NCI-H1417 (cell line): ENCODE data around the gene CCDC200.
"Not testable (repeated sequence)": the region's sequence is repeated elsewhere in the genome, so short reads cannot be mapped to it uniquely, and the experiment has no call there.

ENCODE experiments used
- DNase-seq, 3 experiments: peaks; one replicate each; lab custom pipeline; 2025; lab: John Stamatoyannopoulos, UW

CCDC200 gene

GRCh38 chr17:43228020-43228782, at the start of gene CCDC200:
Gene CCDC200, minus strand, starts transcription at chr17:43228623. Its CDS starts 69 bp downstream, at chr17:43228554.
- DNase-seq: not testable (repeated sequence)

GRCh38 chr17:43272914-43273313, 44.5 kb upstream of the CCDC200 start:
- not testable (repeated sequence) for DNase-seq

- not testable (repeated sequence) for DNase-seq
These were observed 44.1 kb upstream of the CCDC200 start for GRCh38 chr17:43272483-43272882.

- DNase-seq: not testable (repeated sequence)
These were observed 42.4 kb upstream of the CCDC200 start for GRCh38 chr17:43270552-43271504.

GRCh38 chr17:43246456-43246855, 18.0 kb upstream of the CCDC200 start:
- DNase-seq: not testable (repeated sequence)

- DNase-seq: not testable (repeated sequence)
These were observed 12.4 kb upstream of the CCDC200 start for GRCh38 chr17:43240596-43241352.

- not testable (repeated sequence) for DNase-seq
These were observed 11.2 kb upstream of the CCDC200 start for GRCh38 chr17:43239597-43239996.

GRCh38 chr17:43233877-43234276, 5.5 kb upstream of the CCDC200 start, which contains the start of gene RNU2-1:
Gene RNU2-1, minus strand, starts transcription at chr17:43233977.
- DNase-seq: not testable (repeated sequence)

- DNase-seq: not testable (repeated sequence)
These were observed 4.8 kb upstream of the CCDC200 start for GRCh38 chr17:43233263-43233662.

- not testable (repeated sequence) for DNase-seq
These were observed 3.7 kb upstream of the CCDC200 start for GRCh38 chr17:43232021-43232699.

- not testable (repeated sequence) for DNase-seq
These were observed 3.0 kb upstream of the CCDC200 start for GRCh38 chr17:43231205-43232020.

GRCh38 chr17:43226393-43226792, 2.0 kb downstream of the CCDC200 start:
- no peak for DNase-seq

GRCh38 chr17:43224146-43224705, 4.2 kb downstream of the CCDC200 start:
- DNase-seq: no peak

- no peak for DNase-seq
These were observed 7.8 kb downstream of the CCDC200 start for GRCh38 chr17:43220511-43221125.

GRCh38 chr17:43219746-43220380, 8.6 kb downstream of the CCDC200 start:
- no peak for DNase-seq

GRCh38 chr17:43219001-43219400, 9.4 kb downstream of the CCDC200 start:
- no peak for DNase-seq

GRCh38 chr17:43217614-43218087, 10.8 kb downstream of the CCDC200 start:
- DNase-seq: no peak

GRCh38 chr17:43216762-43217613, 11.4 kb downstream of the CCDC200 start:
- DNase-seq: no peak
